ENCODE measurements around the gene PLEKHM3.

Gene PLEKHM3

DNA sequence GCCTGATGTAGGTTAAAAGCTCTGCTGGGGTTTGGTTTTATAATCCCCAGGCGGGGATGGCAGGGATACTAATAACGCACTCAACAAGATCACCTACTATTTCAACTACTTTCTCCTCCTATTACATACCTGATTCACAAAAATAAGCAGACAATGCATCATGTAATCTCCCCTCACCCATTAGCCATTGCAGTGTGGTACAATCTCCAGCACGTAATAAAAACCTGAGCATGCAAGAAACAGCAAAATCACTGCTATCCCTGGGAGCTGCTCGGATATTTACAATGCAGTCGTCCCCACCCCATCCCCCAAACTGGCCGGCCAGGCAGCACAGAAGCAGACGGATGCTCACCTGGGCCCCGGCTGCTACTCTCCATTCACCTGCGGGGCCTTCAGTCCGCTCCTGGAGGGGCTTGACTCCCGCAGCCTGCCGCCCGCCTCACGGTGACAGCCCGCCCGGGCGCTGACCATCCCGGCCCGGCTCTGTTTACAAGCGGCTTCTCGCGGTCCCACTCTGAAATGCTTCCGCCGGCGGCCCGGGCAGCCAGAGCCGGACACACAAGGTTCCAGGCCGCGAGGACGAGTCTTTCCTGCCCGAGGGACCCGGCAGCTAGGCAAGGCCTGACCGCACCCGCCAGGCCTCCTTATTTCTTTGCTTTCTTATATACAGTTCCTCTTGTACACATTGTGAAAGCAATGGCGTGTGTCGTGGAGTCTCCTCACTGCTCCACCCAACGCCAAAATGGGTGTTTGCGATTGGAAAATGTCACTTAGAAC, at the start of gene PLEKHM3:
TSS of gene PLEKHM3 (minus strand) at position 491 of the 777 bp plus-strand sequence. CDS start 23,888 bp downstream, outside the sequence.
- DNase-seq (ENCODE audit: low read depth): no peak

DNA sequence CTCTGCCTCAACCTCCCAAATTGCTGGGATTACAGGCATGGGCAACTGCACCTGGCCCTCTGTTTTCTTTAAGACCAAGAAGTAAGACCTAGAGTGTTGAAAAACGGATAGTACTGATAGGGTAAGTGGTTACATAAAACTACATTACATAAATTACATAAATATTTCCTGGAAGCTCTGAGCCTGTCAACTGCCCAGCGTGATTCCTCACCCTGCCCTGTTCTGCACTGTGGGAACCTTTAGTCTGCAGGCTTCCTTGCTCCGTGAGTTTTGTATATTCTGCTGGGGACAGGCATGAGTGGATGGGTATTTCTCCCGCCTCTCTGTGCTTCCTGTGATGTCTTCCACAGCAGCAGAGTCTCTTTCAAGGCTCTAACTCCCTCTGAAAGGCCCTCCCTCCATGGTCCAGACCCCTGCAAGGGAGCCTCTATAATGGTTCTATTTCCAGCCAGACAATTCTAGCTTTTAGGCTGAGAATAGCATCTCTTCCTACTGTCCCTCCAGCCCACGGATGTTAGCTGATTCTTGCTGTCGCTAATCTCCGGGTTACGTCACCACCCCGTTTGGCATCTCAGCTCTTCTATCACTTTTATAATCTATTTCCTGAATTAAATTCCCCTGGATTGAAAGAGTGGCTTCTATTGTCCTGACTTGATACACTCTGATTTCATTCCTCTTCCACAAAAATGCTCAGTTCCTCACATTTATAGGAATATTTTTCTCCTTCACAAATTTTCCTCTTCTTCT, 49.5 kb upstream of the PLEKHM3 start:
- no peak for DNase-seq (ENCODE audit: low read depth)

DNA sequence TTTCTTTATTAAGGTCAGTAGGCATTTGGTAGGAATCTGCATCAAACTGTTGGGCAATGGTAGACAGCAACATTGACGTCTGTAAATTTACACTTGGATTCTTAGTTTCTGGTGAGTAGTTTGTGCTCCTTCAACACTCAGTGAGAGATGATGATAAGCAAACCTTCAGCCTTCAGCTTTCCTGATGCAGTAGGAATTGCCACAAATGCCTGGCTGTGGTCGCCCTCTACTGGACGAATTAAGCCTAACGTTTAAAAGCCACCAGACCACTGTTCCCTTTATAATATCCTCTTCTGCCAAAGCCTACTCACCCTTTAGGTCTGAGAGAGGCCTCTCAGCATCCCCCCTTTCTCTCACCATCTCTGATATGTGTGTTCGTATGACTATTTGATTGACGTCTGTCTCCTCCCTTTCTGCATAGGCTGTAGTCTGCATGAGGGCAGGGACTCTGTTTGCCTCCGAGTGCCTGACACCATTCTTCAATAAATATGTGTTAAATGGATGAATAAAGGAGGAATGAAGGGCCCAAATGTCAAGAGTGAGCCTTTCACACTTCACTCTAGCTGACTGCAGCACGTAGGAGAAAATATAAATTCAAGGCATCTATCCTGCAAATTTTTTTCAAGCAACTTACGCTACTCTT, 47.0 kb upstream of the PLEKHM3 start:
- DNase-seq (ENCODE audit: low read depth): no peak

GRCh38 chr2:208069186-208069585, 43.9 kb upstream of the PLEKHM3 start:
- no peak for DNase-seq (ENCODE audit: low read depth)

DNA sequence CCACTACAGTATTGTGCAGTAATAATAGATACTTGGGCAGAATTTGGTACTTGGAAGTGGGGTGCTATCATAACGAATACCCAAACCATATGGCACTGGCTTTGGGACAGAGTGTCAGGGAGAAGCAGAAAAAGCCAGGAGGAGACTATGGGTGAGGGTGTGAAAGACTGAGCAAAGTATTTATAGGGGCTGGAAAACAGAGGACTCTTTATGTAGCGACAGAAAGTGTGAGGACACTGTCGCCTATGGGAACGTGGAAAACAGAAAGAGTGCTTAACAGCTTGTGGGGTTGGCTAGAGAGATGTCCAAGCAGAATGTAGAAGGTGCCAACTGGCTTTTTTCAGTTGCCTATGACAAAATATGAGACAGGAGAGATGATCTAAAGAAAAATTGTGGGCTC, 40.7 kb upstream of the PLEKHM3 start:
- DNase-seq (ENCODE audit: low read depth): no peak

GRCh38 chr2:208065476-208065875, 40.1 kb upstream of the PLEKHM3 start:
- DNase-seq (ENCODE audit: low read depth): no peak

- peak; percentile 90 for DNase-seq (ENCODE audit: low read depth)
Observed at GRCh38 chr2:208064220-208064961, 39.1 kb upstream of the PLEKHM3 start.

DNA sequence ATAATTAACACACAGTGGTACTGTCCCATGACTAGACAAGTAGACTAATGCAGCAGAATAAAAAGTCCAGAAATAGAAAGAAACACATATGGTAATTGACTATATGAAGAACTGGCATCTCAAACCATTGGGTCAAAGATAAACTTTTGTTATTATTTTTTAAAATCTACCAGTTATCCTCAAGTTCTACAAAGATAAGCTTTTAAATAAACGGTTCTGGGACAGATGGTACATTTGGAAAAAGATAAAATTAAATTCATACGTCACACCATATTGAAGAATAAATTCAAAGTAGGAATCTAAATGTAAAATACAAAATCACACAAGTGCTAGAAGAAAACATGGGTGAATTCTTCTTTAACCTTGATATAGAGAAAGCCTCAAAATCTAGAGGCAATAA, 37.6 kb upstream of the PLEKHM3 start:
- DNase-seq (ENCODE audit: low read depth): no peak

GRCh38 chr2:208062113-208062512, 36.8 kb upstream of the PLEKHM3 start:
- DNase-seq (ENCODE audit: low read depth): no peak

DNA sequence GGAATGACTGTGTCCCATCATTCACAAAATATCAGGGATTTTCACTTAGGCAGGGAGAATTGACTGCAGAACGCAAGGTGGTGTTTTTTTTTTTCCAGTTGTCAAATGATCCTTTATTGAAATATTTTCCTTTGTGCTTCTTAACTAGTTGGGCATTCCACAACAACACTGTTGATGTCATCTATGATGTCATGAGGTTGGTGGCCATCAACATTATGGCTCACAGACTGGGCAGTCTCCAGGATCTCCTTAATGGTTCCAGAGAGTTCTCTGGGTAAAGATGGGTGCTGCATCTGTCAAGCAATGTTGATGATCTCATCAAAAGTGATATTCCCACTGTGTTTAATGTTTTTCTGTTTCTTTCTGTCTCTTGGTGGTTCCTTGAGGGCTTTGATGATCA, 31.8 kb upstream of the PLEKHM3 start:
- DNase-seq (ENCODE audit: low read depth): no peak

DNA sequence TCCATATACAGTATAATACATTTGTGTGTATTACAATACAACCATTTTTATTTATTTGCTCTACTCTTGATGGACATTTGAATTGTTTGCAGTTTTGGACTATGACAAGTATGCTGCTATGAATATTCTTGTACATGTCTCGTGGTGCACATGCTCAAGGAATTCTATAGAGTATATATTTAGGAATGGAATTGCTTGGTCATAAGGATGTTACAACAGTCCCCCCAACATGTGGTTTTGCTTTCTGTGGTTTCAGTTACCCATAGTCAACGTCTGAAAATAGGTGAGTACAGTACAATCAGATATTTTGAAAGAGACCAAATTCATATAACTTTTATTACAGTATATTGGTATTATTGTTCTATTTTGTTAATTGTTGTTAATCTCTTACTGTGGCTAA, 24.1 kb upstream of the PLEKHM3 start:
- no peak for DNase-seq (ENCODE audit: low read depth)

DNA sequence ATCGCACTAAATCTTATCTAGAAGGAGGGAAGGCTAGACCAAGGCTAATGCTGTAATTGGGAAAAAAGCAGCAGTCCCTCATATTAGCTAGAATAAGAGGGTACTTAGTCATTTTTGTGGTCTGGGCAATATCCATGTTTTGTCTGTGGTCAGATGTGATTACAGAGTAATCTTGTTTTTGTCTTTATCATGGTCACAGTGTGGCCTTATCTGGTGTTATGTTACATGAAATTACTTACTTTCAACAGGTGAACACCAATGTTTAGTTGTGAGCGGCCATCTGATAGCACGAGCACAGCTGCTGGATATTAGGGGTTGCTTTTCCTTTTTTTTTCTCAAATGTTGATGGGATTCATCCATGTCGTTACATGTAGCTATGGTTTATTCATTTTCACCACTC, 23.7 kb upstream of the PLEKHM3 start:
- no peak for DNase-seq (ENCODE audit: low read depth)

- no peak for DNase-seq (ENCODE audit: low read depth)
Observed at GRCh38 chr2:208047840-208048239, 22.5 kb upstream of the PLEKHM3 start.

- DNase-seq (ENCODE audit: low read depth): no peak
Observed at GRCh38 chr2:208046686-208047085, 21.4 kb upstream of the PLEKHM3 start.

- DNase-seq (ENCODE audit: low read depth): no peak
Observed at GRCh38 chr2:208042450-208042849, 17.1 kb upstream of the PLEKHM3 start.

DNA sequence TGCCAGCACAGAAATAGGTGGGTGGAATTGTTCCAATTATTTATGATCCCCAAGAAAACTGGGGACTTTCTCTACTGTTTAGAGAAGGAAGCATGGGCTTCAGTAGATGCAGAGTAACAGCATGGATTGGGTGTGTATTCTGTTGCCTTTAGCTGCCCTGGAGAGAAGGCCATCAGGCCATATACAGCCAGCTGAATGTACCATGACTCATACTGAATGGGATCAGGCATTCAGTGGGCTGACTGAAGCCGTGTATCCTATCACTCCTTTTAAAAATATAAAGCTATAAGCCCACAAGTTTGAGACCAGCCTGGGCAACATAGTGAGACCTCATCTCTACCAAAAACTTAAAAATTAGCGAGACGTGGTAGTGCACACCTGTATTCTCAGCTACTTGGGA, 16.7 kb upstream of the PLEKHM3 start:
- DNase-seq (ENCODE audit: low read depth): no peak

GRCh38 chr2:208040199-208041171, 15.2 kb upstream of the PLEKHM3 start:
- DNase-seq (ENCODE audit: low read depth): no peak

GRCh38 chr2:208039376-208040110, 14.2 kb upstream of the PLEKHM3 start:
- no peak for DNase-seq (ENCODE audit: low read depth)

DNA sequence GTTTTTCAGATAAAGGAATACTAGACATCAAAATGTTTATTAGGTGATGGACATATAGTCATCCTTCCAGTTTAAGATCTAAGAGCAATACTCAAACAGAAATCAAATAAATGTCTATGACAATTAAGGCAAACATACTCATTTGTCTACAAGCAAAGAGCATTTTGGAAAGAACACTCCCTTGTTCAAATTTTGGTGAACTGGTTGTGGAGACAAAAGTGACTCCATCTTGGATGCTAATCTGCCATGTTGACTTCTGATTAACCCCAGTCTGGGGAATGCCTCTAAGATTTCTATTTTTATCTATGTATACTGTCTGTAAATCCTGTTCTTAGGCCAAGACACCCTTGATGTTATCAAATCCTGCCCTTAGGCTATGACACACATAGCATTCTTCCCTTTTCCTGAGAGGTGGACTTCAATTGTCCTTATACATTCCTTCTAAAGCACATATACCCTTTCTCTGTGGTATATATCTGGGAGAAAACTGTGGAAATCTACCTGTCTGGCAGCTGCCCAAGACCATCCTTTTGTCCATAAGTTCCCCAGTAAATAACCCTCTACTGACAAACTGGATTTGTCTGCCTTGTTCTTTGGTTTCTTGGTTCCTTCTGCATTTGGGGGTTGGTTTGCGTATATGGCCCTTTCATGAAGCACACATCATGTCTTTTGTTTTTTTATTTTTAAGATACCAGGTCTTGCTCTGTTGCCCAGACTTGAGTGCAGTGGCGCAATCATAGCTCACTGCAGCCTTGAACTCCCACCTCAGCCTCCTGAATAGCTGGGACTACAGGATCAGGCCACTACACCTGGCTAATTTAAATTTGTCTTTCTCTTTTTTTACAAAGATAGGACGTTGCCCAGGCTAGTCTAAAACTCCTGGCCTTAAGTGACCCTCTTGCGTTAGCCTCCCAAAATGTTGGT, 12.5 kb upstream of the PLEKHM3 start:
- DNase-seq (ENCODE audit: low read depth): no peak
